Rectal smooth muscle tissue (tissue), 1 donor: ENCODE results near the gene CDCA5.

Experiments used
- H3K27ac ChIP-seq: one replicate; pipeline ENCODE4 v1.7.0; 2013; ENCODE audit warnings: low read depth, low read length, inconsistent platforms
- H3K27me3 ChIP-seq: one replicate; pipeline ENCODE4 v1.7.0; 2013; ENCODE audit warnings: low read length; ENCODE audit not compliant: control insufficient read depth, insufficient read depth
- H3K36me3 ChIP-seq: one replicate; pipeline ENCODE4 v1.7.0; 2013; ENCODE audit warnings: low read length; ENCODE audit not compliant: control insufficient read depth, insufficient read depth
- H3K4me1 ChIP-seq: one replicate; pipeline ENCODE4 v1.7.0; 2013; ENCODE audit warnings: low read length; ENCODE audit not compliant: control insufficient read depth, insufficient read depth
- H3K4me3 ChIP-seq: one replicate; pipeline ENCODE4 v1.7.0; 2013; ENCODE audit warnings: low read length
- H3K9ac ChIP-seq: one replicate; pipeline ENCODE4 v1.7.0; 2013; ENCODE audit warnings: low read length

Gene CDCA5

GRCh38 chr11:65087827-65088226 lies 4.0 kb upstream of the CDCA5 start:
- Histone ChIP-seq H3K36me3 (peaks cover 11% of the 10 kb centered on the region), H3K9ac (no peak overlapping the region), H3K4me1 (peaks cover 4% of the 10 kb centered on the region), H3K27me3 (no peaks in the 10 kb centered on the region), H3K4me3 (no peak overlapping the region), H3K27ac (no peak overlapping the region)

GRCh38 chr11:65087216-65087615 lies 3.4 kb upstream of the CDCA5 start:
- no peaks in the 10 kb centered on the region for H3K27me3 ChIP-seq
- peaks cover 11% of the 10 kb centered on the region for H3K36me3 ChIP-seq
- H3K4me1 ChIP-seq, result peaks cover 4% of the 10 kb centered on the region
- H3K4me3 ChIP-seq, result no peak overlapping the region
- H3K9ac ChIP-seq, result no peak overlapping the region
- H3K27ac ChIP-seq, result no peak overlapping the region

GRCh38 chr11:65086809-65087208 lies 3.0 kb upstream of the CDCA5 start:
- Histone ChIP-seq H3K9ac (no peak overlapping the region), H3K4me3 (no peak overlapping the region), H3K36me3 (peaks cover 11% of the 10 kb centered on the region), H3K27me3 (no peaks in the 10 kb centered on the region), H3K27ac (no peak overlapping the region), H3K4me1 (peaks cover 4% of the 10 kb centered on the region)

- Histone ChIP-seq H3K27me3 (no peaks in the 10 kb centered on the region), H3K36me3 (peaks cover 11% of the 10 kb centered on the region), H3K4me1 (peaks cover 4% of the 10 kb centered on the region), H3K9ac (no peak overlapping the region), H3K4me3 (no peak overlapping the region), H3K27ac (no peak overlapping the region)
Observed at GRCh38 chr11:65085446-65085845, 1.6 kb upstream of the CDCA5 start.

- Histone ChIP-seq H3K9ac (peak overlapping the region; percentile 88), H3K27ac (peak overlapping the region; percentile 91), H3K4me3 (peak overlapping the region; percentile 75), H3K36me3 (peaks cover 11% of the 10 kb centered on the region), H3K4me1 (peaks cover 4% of the 10 kb centered on the region), H3K27me3 (no peaks in the 10 kb centered on the region)
Observed at GRCh38 chr11:65084598-65085375, 947 bp upstream of the CDCA5 start.

GRCh38 chr11:65083134-65083833 lies 556 bp downstream of the CDCA5 start:
- no peak overlapping the region for H3K9ac ChIP-seq
- peaks cover 4% of the 10 kb centered on the region for H3K4me1 ChIP-seq
- peaks cover 7% of the 10 kb centered on the region for H3K36me3 ChIP-seq
- H3K27ac ChIP-seq, result no peak overlapping the region
- peak overlapping the region; percentile 75 for H3K4me3 ChIP-seq
- no peaks in the 10 kb centered on the region for H3K27me3 ChIP-seq

GRCh38 chr11:65078786-65079342 lies 5.0 kb downstream of the CDCA5 start:
- Histone ChIP-seq H3K36me3 (no peaks in the 10 kb centered on the region), H3K27ac (no peak overlapping the region), H3K4me3 (no peak overlapping the region), H3K4me1 (no peaks in the 10 kb centered on the region), H3K27me3 (no peaks in the 10 kb centered on the region), H3K9ac (no peak overlapping the region)

GRCh38 chr11:65078151-65078550 lies 5.7 kb downstream of the CDCA5 start:
- H3K4me3 ChIP-seq, result no peak overlapping the region
- no peaks in the 10 kb centered on the region for H3K4me1 ChIP-seq
- H3K36me3 ChIP-seq, result no peaks in the 10 kb centered on the region
- no peak overlapping the region for H3K27ac ChIP-seq
- H3K27me3 ChIP-seq, result no peaks in the 10 kb centered on the region
- H3K9ac ChIP-seq, result no peak overlapping the region

GRCh38 chr11:65077451-65077850 lies 6.4 kb downstream of the CDCA5 start:
- Histone ChIP-seq H3K9ac (no peak overlapping the region), H3K4me1 (no peaks in the 10 kb centered on the region), H3K4me3 (no peak overlapping the region), H3K36me3 (no peaks in the 10 kb centered on the region), H3K27me3 (no peaks in the 10 kb centered on the region), H3K27ac (no peak overlapping the region)

- Histone ChIP-seq H3K36me3 (no peaks in the 10 kb centered on the region), H3K4me3 (no peak overlapping the region), H3K27ac (no peak overlapping the region), H3K9ac (no peak overlapping the region), H3K27me3 (no peaks in the 10 kb centered on the region), H3K4me1 (no peaks in the 10 kb centered on the region)
Observed at GRCh38 chr11:65072631-65072966, 11.2 kb downstream of the CDCA5 start.

GRCh38 chr11:65071907-65072630 lies 11.8 kb downstream of the CDCA5 start:
- H3K27ac ChIP-seq, result no peak overlapping the region
- H3K4me1 ChIP-seq, result no peaks in the 10 kb centered on the region
- H3K36me3 ChIP-seq, result no peaks in the 10 kb centered on the region
- H3K4me3 ChIP-seq, result no peak overlapping the region
- no peaks in the 10 kb centered on the region for H3K27me3 ChIP-seq
- no peak overlapping the region for H3K9ac ChIP-seq

GRCh38 chr11:65069217-65069616 lies 14.6 kb downstream of the CDCA5 start:
- H3K4me3 ChIP-seq, result no peak overlapping the region
- no peaks in the 10 kb centered on the region for H3K4me1 ChIP-seq
- no peaks in the 10 kb centered on the region for H3K27me3 ChIP-seq
- no peak overlapping the region for H3K27ac ChIP-seq
- H3K9ac ChIP-seq, result no peak overlapping the region
- H3K36me3 ChIP-seq, result no peaks in the 10 kb centered on the region
